H1 (cell line): ENCODE results near the gene DOCK1. TPM values are rescaled to one million over a fixed set of nuclear protein-coding genes. Genes with fewer than 3 reads are reported as not detected.

ENCODE experiments used
- CTCF ChIA-PET: fragments of 300-600 bp; sonication (Branson Sonifier 250); formaldehyde crosslinking; loops from one replicate; lab custom pipeline; 2021; ENCODE audit not compliant: partially characterized antibody; lab: Charles Lee
- POLR2A ChIA-PET: fragments of 300-600 bp; sonication (Branson Sonifier 250); formaldehyde crosslinking; loops from one replicate; lab custom pipeline; 2021; ENCODE audit warnings: inconsistent platforms; ENCODE audit not compliant: partially characterized antibody; lab: Charles Lee
- DNase-seq, 2 experiments: peaks; one replicate each; pipeline versions ENCODE4 v3.0.0 to v3.0.0-alpha.2; 2010 to 2022; ENCODE audit warnings: low spot score in 2 of 2, low read depth in 1 of 2, mixed read lengths in 1 of 2
- FAIRE-seq: peaks from 2 replicates; lab custom pipeline; 2011; peaks lifted over from hg19 to GRCh38; lab: Jason Lieb, UNC
- H2AFZ ChIP-seq: 2 replicates; pipeline ENCODE4 v1.8.1; 2012; ENCODE audit warnings: low read length, inconsistent platforms
- H2AK5ac ChIP-seq: 2 replicates; pipeline ENCODE4 v1.6.1; 2013; ENCODE audit warnings: low read depth, low read length
- H2BK120ac ChIP-seq: replicated peaks from 2 replicates; pipeline ENCODE3; 2013; ENCODE audit warnings: low read depth, low read length, inconsistent platforms
- H2BK12ac ChIP-seq: 2 replicates; pipeline ENCODE4 v1.6.1; 2013; ENCODE audit warnings: low read depth, low read length
- H2BK15ac ChIP-seq: 2 replicates; pipeline ENCODE4 v1.6.1; 2013; ENCODE audit warnings: low read length
- H2BK20ac ChIP-seq: 2 replicates; pipeline ENCODE4 v1.6.1; 2013; ENCODE audit warnings: low read length
- H2BK5ac ChIP-seq: 2 replicates; pipeline ENCODE4 v1.6.1; 2013; ENCODE audit warnings: low read depth, low read length
- H3K14ac ChIP-seq: 2 replicates; pipeline ENCODE4 v1.6.1; 2013; ENCODE audit warnings: inconsistent platforms; ENCODE audit not compliant: insufficient read length
- H3K18ac ChIP-seq: 2 replicates; pipeline ENCODE4 v1.6.1; 2013; ENCODE audit warnings: low read length; ENCODE audit errors: extremely low read depth
- H3K23ac ChIP-seq: 2 replicates; pipeline ENCODE4 v1.6.1; 2013; ENCODE audit warnings: inconsistent platforms; ENCODE audit not compliant: insufficient read length
- H3K23me2 ChIP-seq: 2 replicates; pipeline ENCODE4 v1.6.1; 2013; ENCODE audit warnings: low read depth, low read length
- H3K27ac ChIP-seq: 2 replicates; pipeline ENCODE4 v1.6.1; 2011; ENCODE audit warnings: low read depth, low read length, inconsistent platforms
- H3K27me3 ChIP-seq, 4 experiments: replicated peaks in 1 of 4; 1 replicate in 1 of 4; 2 replicates in 3 of 4; pipeline versions ENCODE4 v1.6.1 to v1.8.1; 2011 to 2013; ENCODE audit warnings: low read length in 3 of 4, mild to moderate bottlenecking in 3 of 4, inconsistent platforms in 2 of 4, mixed read lengths in 2 of 4, moderate library complexity in 1 of 4; ENCODE audit not compliant: control insufficient read depth in 3 of 4, insufficient read depth in 3 of 4; ENCODE audit errors: extremely low read depth in 1 of 4
- H3K36me3 ChIP-seq, 4 experiments: 2 replicates each; pipeline versions ENCODE4 v1.6.1 to v1.8.1; 2011 to 2013; ENCODE audit warnings: mild to moderate bottlenecking in 4 of 4, low read length in 3 of 4, moderate library complexity in 2 of 4, control low read depth in 1 of 4, inconsistent platforms in 1 of 4; ENCODE audit not compliant: insufficient read depth in 4 of 4, control insufficient read depth in 2 of 4
- H3K4ac ChIP-seq: replicated peaks from 2 replicates; pipeline ENCODE3; 2013; ENCODE audit warnings: low read length, low read depth, mixed read lengths, inconsistent platforms; ENCODE audit not compliant: insufficient read length
- H3K4me1 ChIP-seq, 4 experiments: replicated peaks in 1 of 4; 1 replicate in 1 of 4; 2 replicates in 3 of 4; pipeline versions ENCODE4 v1.6.1 to v1.8.1; 2011 to 2013; ENCODE audit warnings: low read length in 3 of 4, inconsistent platforms in 2 of 4, mixed read lengths in 1 of 4; ENCODE audit not compliant: insufficient read depth in 4 of 4, control insufficient read depth in 3 of 4
- H3K4me2 ChIP-seq, 2 experiments: 2 replicates each; pipeline versions ENCODE4 v1.6.1 to v1.8.1; 2011 to 2013; ENCODE audit warnings: low read depth in 2 of 2, low read length in 2 of 2, control low read depth in 1 of 2, inconsistent platforms in 1 of 2, mild to moderate bottlenecking in 1 of 2; ENCODE audit not compliant: insufficient read depth in 1 of 2
- H3K4me3 ChIP-seq, 4 experiments: fragments of 200-600, 300-600 bp in 1 of 4; sonication (generic), shearing (Covaris generic), sonication (Bioruptor Twin) in 1 of 4; 2 replicates each; pipeline versions ENCODE4 v1.5.1 to v1.8.1; 2011 to 2016; ENCODE audit warnings: low read length in 4 of 4, low read depth in 3 of 4, control low read depth in 2 of 4, inconsistent platforms in 2 of 4, mild to moderate bottlenecking in 2 of 4, mixed read lengths in 1 of 4, moderate library complexity in 1 of 4; ENCODE audit not compliant: insufficient read depth in 2 of 4; ENCODE audit errors: extremely low read depth in 1 of 4
- H3K56ac ChIP-seq: replicated peaks from 2 replicates; pipeline ENCODE3; 2013; ENCODE audit warnings: low read depth, mild to moderate bottlenecking, mixed read lengths, low read length, inconsistent platforms; ENCODE audit not compliant: insufficient read length
- H3K79me1 ChIP-seq: 2 replicates; pipeline ENCODE4 v1.6.1; 2013; ENCODE audit warnings: low read depth, low read length, control low read depth
- H3K79me2 ChIP-seq, 2 experiments: 2 replicates each; pipeline versions ENCODE4 v1.6.1 to v1.8.1; 2012 to 2013; ENCODE audit warnings: low read length in 2 of 2, mild to moderate bottlenecking in 2 of 2, inconsistent platforms in 1 of 2; ENCODE audit not compliant: insufficient read depth in 2 of 2, control insufficient read depth in 1 of 2
- H3K9ac ChIP-seq, 4 experiments: replicated peaks in 1 of 4; 1 replicate in 1 of 4; 2 replicates in 3 of 4; pipeline versions ENCODE4 v1.6.1 to v1.8.1; 2011 to 2013; ENCODE audit warnings: low read depth in 3 of 4, low read length in 3 of 4, control low read depth in 2 of 4, mild to moderate bottlenecking in 2 of 4, moderate library complexity in 2 of 4, inconsistent platforms in 1 of 4; ENCODE audit errors: extremely low read depth in 1 of 4
- H3K9me3 ChIP-seq, 2 experiments: 2 replicates each; pipeline versions ENCODE4 v1.6.1 to v1.8.1; 2012 to 2013; ENCODE audit warnings: mild to moderate bottlenecking in 2 of 2, moderate library complexity in 2 of 2, control low read depth in 1 of 2, inconsistent platforms in 1 of 2, low read depth in 1 of 2, low read length in 1 of 2, mixed read lengths in 1 of 2; ENCODE audit not compliant: insufficient read depth in 2 of 2
- H4K20me1 ChIP-seq, 2 experiments: replicated peaks in 1 of 2; 2 replicates each; pipeline versions ENCODE3 to v1.8.1; 2011 to 2013; ENCODE audit warnings: inconsistent platforms in 2 of 2, low read length in 2 of 2, mild to moderate bottlenecking in 1 of 2; ENCODE audit not compliant: insufficient read depth in 2 of 2, control insufficient read depth in 1 of 2
- H4K5ac ChIP-seq: 2 replicates; pipeline ENCODE4 v1.6.1; 2013; ENCODE audit warnings: low read length, low read depth, mixed read lengths, inconsistent platforms; ENCODE audit not compliant: insufficient read length
- H4K8ac ChIP-seq: 2 replicates; pipeline ENCODE4 v1.8.0; 2013; ENCODE audit warnings: mild to moderate bottlenecking, moderate library complexity, low read length, inconsistent platforms; ENCODE audit not compliant: insufficient read depth; ENCODE audit errors: extremely low read depth
- H4K91ac ChIP-seq: replicated peaks from 2 replicates; pipeline ENCODE3; 2013; ENCODE audit warnings: low read length, mixed read lengths, inconsistent platforms; ENCODE audit not compliant: insufficient read length
- CBX8 ChIP-seq: fragments of 300-800, 300-1000 bp; sonication (generic); IDR thresholded peaks from 2 replicates; pipeline ENCODE4 v1.7.1; 2016; ENCODE audit warnings: low read depth, low read length, borderline replicate concordance
- CTBP2 ChIP-seq: IDR thresholded peaks from 2 replicates; pipeline ENCODE4 v1.7.0; 2011; ENCODE audit warnings: borderline replicate concordance, mild to moderate bottlenecking, moderate library complexity, mixed read lengths, low read length; ENCODE audit not compliant: insufficient read depth, insufficient read length
- FOSL1 ChIP-seq: IDR thresholded peaks from 2 replicates; pipeline ENCODE4 v1.6.1; 2011; ENCODE audit warnings: mild to moderate bottlenecking, low read depth, low read length, moderate library complexity; ENCODE audit not compliant: insufficient read depth
- HDAC2 ChIP-seq, 2 experiments: fragments of 300-600 bp in 1 of 2; sonication (generic) in 1 of 2; IDR thresholded peaks; 2 replicates each; pipeline ENCODE4 v1.6.1; 2011 to 2012; ENCODE audit warnings: low read depth in 2 of 2, low read length in 2 of 2, mild to moderate bottlenecking in 2 of 2, moderate library complexity in 2 of 2, borderline replicate concordance in 1 of 2, inconsistent platforms in 1 of 2
- JUN ChIP-seq: IDR thresholded peaks from 2 replicates; pipeline ENCODE4 v1.6.1; 2011; ENCODE audit warnings: low read depth, mild to moderate bottlenecking, improper control_type of control experiment, low read length
- MAX ChIP-seq: IDR thresholded peaks from 2 replicates; pipeline ENCODE4 v1.6.1; 2012; ENCODE audit warnings: inconsistent platforms
- NRF1 ChIP-seq: IDR thresholded peaks from 2 replicates; pipeline ENCODE4 v1.6.1; 2011; ENCODE audit warnings: mild to moderate bottlenecking, low read depth, low read length, improper control_type of control experiment
- POLR2A ChIP-seq, 2 experiments: IDR thresholded peaks; 1 replicate in 1 of 2; 2 replicates in 1 of 2; pipeline ENCODE4 v1.6.1; 2011; ENCODE audit warnings: low read depth in 2 of 2, low read length in 2 of 2, mild to moderate bottlenecking in 2 of 2; ENCODE audit errors: control extremely low read depth in 1 of 2
- SIRT6 ChIP-seq: IDR thresholded peaks from one replicate; pipeline ENCODE4 v1.7.1; 2012; ENCODE audit warnings: low read length, inconsistent platforms
- SIX5 ChIP-seq: IDR thresholded peaks from 2 replicates; pipeline ENCODE4 v1.6.1; 2011; ENCODE audit warnings: mild to moderate bottlenecking, low read depth, low read length
- TBP ChIP-seq: IDR thresholded peaks from 2 replicates; pipeline ENCODE4 v1.6.1; 2011; ENCODE audit warnings: low read depth, low read length, improper control_type of control experiment
- YY1 ChIP-seq: IDR thresholded peaks from 2 replicates; pipeline ENCODE4 v1.6.1; 2011; ENCODE audit warnings: low read depth, mild to moderate bottlenecking, low read length
- WGBS, 2 experiments: shearing (Covaris generic) in 1 of 2; methylation state at CpG; one replicate each; pipeline versions ENCODE4 v1.1.6 to v1.1.7; 2013 to 2015; ENCODE audit warnings: low lambda C conversion rate in 2 of 2, mixed read lengths in 2 of 2, inconsistent platforms in 1 of 2, low coverage in 1 of 2, missing lambda C conversion rate in 1 of 2; ENCODE audit not compliant: insufficient replicate concordance in 2 of 2, insufficient coverage in 1 of 2, insufficient read length in 1 of 2; ENCODE audit errors: extremely low coverage in 1 of 2, missing lambda C conversion rate in 1 of 2; 5-methylcytosine and 5-hydroxymethylcytosine counted together
- polyA plus RNA-seq, 7 experiments: library from polyadenylated mRNA; depleted of rRNA in 3 of 7; stranded (reverse) in 5 of 7; unstranded in 2 of 7; fragments of >200 nt in 5 of 7; fragments of 200-250 nt in 2 of 7; gene quantifications; 1 replicate in 5 of 7; 2 replicates in 1 of 7; 4 replicates in 1 of 7; pipeline versions ENCODE4 v1.2.1 to v1.2.3, GENCODE V29; 2011 to 2013; ENCODE audit warnings: missing spikeins in 2 of 7, mixed read lengths in 2 of 7
- total RNA-seq: library from RNA; stranded (reverse); fragmentation: NEBNext Ultra II Directional; extraction: Animal tissue kit (Norgen Biotek cat#: 25700); gene quantifications from 2 replicates; pipeline ENCODE4 v1.2.1, GENCODE V29; 2021

Gene DOCK1
- total and polyA plus RNA-seq, 2 of the 8 experiments (the other 6 are each of a cell fraction or from before 2014, with no cell fraction given) = 11.6 to 53.0 TPM

- DNase-seq (no peak), FAIRE-seq (no peak)
- no peak overlapping the region for H2BK5ac ChIP-seq
- H3K4me1 ChIP-seq = peaks cover 0 to 5% (median 2%) of the 10 kb centered on the region in 4 experiments; a peak in 4 of 7 replicates
- no peaks in the 10 kb centered on the region for H3K36me3 ChIP-seq
- H2BK15ac ChIP-seq = no peak overlapping the region
- H3K4me3 ChIP-seq = no peak overlapping the region
- no peak overlapping the region for H3K18ac ChIP-seq
- no peak overlapping the region for H3K4me2 ChIP-seq
- H3K9ac ChIP-seq = no peak overlapping the region
- no peak overlapping the region for H4K91ac ChIP-seq
- peaks cover 0 to 2% of the 10 kb centered on the region in 2 experiments for H4K20me1 ChIP-seq
- no peak overlapping the region for H3K23ac ChIP-seq
- no peaks in the 10 kb centered on the region for H3K23me2 ChIP-seq
- no peak overlapping the region for H2BK120ac ChIP-seq
- no peak overlapping the region for H2BK20ac ChIP-seq
- H2BK12ac ChIP-seq = no peak overlapping the region
- H3K14ac ChIP-seq = no peak overlapping the region
- H4K8ac ChIP-seq = no peak overlapping the region
- H3K27ac ChIP-seq = no peak overlapping the region
- H3K79me1 ChIP-seq = no peaks in the 10 kb centered on the region
- no peak overlapping the region for H2AK5ac ChIP-seq
- TF ChIP-seq FOSL1 (no peak), CBX8 (no peak), MAX (no peak), HDAC2 (IDR thresholded peaks at IDR 0.05; ENCODE audit: borderline replicate concordance in 1 of 2, low read depth in 2 of 2, low read length in 2 of 2) (no peak), TBP (no peak), SIX5 (no peak), CTBP2 (no peak), JUN (no peak), NRF1 (no peak), YY1 (no peak), SIRT6 (no peak), POLR2A (IDR thresholded peaks at IDR 0.05; ENCODE audit: control extremely low read depth in 1 of 2, low read depth in 2 of 2, low read length in 2 of 2) (no peak)
- no peak overlapping the region for H2AFZ ChIP-seq
- H3K27me3 ChIP-seq = no peaks in the 10 kb centered on the region
- no peaks in the 10 kb centered on the region for H3K79me2 ChIP-seq
- 87% methylated on average over 8 of the region's 8 CpGs; no CpG with 5 or more reads in 1 of the 2 experiments for WGBS, 2 experiments
- CTCF ChIA-PET = no interaction called here
- no peak overlapping the region for H3K56ac ChIP-seq
- no peak overlapping the region for H3K4ac ChIP-seq
- H3K9me3 ChIP-seq = no peaks in the 10 kb centered on the region
- POLR2A ChIA-PET = no interaction called here
- H4K5ac ChIP-seq = no peak overlapping the region
Measured at GRCh38 chr10:127306479-127306878, 401.3 kb downstream of the DOCK1 start.
